ENCODE measurements around the gene POLD2.

POLD2 gene

GRCh38 chr7:44145969-44146911, 22.9 kb upstream of the POLD2 start:
- TF ChIP-seq CTCF (IDR thresholded peaks at IDR 0.05; ENCODE audit: low read depth, low read length, missing control alignments), result no peak
- H3K4me3 ChIP-seq (ENCODE audit: low read depth, low read length), result no peak overlapping the region
- DNase-seq (ENCODE audit: low read depth), result no peak

- no peak for TF ChIP-seq CTCF (IDR thresholded peaks at IDR 0.05; ENCODE audit: low read depth, low read length, missing control alignments)
- no peak overlapping the region for H3K4me3 ChIP-seq (ENCODE audit: low read depth, low read length)
- no peak for DNase-seq (ENCODE audit: low read depth)
These were observed 22.2 kb upstream of the POLD2 start for GRCh38 chr7:44145479-44145968.

GRCh38 chr7:44144968-44145478, 21.7 kb upstream of the POLD2 start:
- no peak overlapping the region for H3K4me3 ChIP-seq (ENCODE audit: low read depth, low read length)
- no peak for DNase-seq (ENCODE audit: low read depth)
- no peak for TF ChIP-seq CTCF (IDR thresholded peaks at IDR 0.05; ENCODE audit: low read depth, low read length, missing control alignments)

- DNase-seq (ENCODE audit: low read depth), result no peak
- TF ChIP-seq CTCF (IDR thresholded peaks at IDR 0.05; ENCODE audit: low read depth, low read length, missing control alignments), result no peak
- H3K4me3 ChIP-seq (ENCODE audit: low read depth, low read length), result no peak overlapping the region
These were observed 21.1 kb upstream of the POLD2 start for GRCh38 chr7:44144426-44144967.

- no peak overlapping the region for H3K4me3 ChIP-seq (ENCODE audit: low read depth, low read length)
- no peak for TF ChIP-seq CTCF (IDR thresholded peaks at IDR 0.05; ENCODE audit: low read depth, low read length, missing control alignments)
- no peak for DNase-seq (ENCODE audit: low read depth)
These were observed 20.4 kb upstream of the POLD2 start for GRCh38 chr7:44143646-44144250.

GRCh38 chr7:44142028-44142427, 18.7 kb upstream of the POLD2 start:
- DNase-seq (ENCODE audit: low read depth), result no peak
- no peak for TF ChIP-seq CTCF (IDR thresholded peaks at IDR 0.05; ENCODE audit: low read depth, low read length, missing control alignments)
- no peak overlapping the region for H3K4me3 ChIP-seq (ENCODE audit: low read depth, low read length)

Data from GM12864 (cell line).